ENCODE measurements around the gene NID2.

GRCh38 chr14:52086711-52087110 is 17.9 kb upstream of the NID2 start:
- no peak for TF ChIP-seq CTCF (IDR thresholded peaks at IDR 0.05; ENCODE audit: low read depth, low read length, missing input control)
- TF ChIP-seq RXRA (IDR thresholded peaks at IDR 0.05) = peak in 1 of 2 donors; percentile 26

Data from liver (tissue), 3 donors.